Uterus (tissue), 4 donors: ENCODE measurements around the gene CD68. TPM values are rescaled to one million over a fixed set of nuclear protein-coding genes. Genes with fewer than 3 reads are reported as not detected.

Experiments
- DNase-seq, 2 donors: peaks; one replicate each; pipeline ENCODE4 v3.0.0-alpha.2; 2019 to 2020
- H3K27ac ChIP-seq, 2 donors: fragments of 200-600 bp; sonication (generic); 1 replicate in 1 of 2; 2 replicates in 1 of 2; pipeline ENCODE4 v1.5.1; 2016 to 2018
- H3K27me3 ChIP-seq, 2 donors: fragments of 200-600 bp; sonication (generic); one replicate each; pipeline ENCODE4 v1.5.1; 2018 to 2019; ENCODE audit warnings: control low read depth in 1 of 2
- H3K36me3 ChIP-seq, 2 donors: fragments of 200-600 bp; sonication (generic); one replicate each; pipeline ENCODE4 v1.5.1; 2019; ENCODE audit warnings: control low read depth in 1 of 2
- H3K4me1 ChIP-seq, 2 donors: fragments of 200-600 bp; sonication (generic); one replicate each; pipeline ENCODE4 v1.5.1; 2018 to 2019; ENCODE audit warnings: control low read depth in 1 of 2
- H3K4me3 ChIP-seq, 2 donors: fragments of 200-600 bp; sonication (generic); 1 replicate in 1 of 2; 2 replicates in 1 of 2; pipeline ENCODE4 v1.5.1; 2018 to 2019; ENCODE audit warnings: mild to moderate bottlenecking in 1 of 2
- H3K9me3 ChIP-seq, 2 donors: fragments of 200-600 bp; sonication (generic); one replicate each; pipeline ENCODE4 v1.5.1; 2019; ENCODE audit warnings: control low read depth in 1 of 2
- CTCF ChIP-seq, 4 experiments: fragments of 200-600 bp in 2 of 4; fragments of 450-650 bp in 2 of 4; sonication (generic) in 2 of 4; IDR thresholded peaks; one replicate each; pipeline ENCODE4 v1.5.1; 2016 to 2019; ENCODE audit warnings: antibody characterized with exemption in 4 of 4, mild to moderate bottlenecking in 2 of 4, moderate library complexity in 1 of 4
- POLR2A ChIP-seq, 2 donors: fragments of 450-650 bp; IDR thresholded peaks; one replicate each; pipeline ENCODE4 v1.6.1; 2016; ENCODE audit warnings: antibody characterized with exemption in 2 of 2, mild to moderate bottlenecking in 1 of 2, moderate library complexity in 1 of 2
- intact Hi-C: fragments of 100-400 bp; cut with DNase I; formaldehyde crosslinking; loops from one replicate; pipeline ENCODE4 v1.15.1; 2023; ENCODE audit warnings: low total_unique reads
- total RNA-seq, 4 donors: library from RNA; depleted of rRNA in 3 of 4; stranded (reverse); fragments of >200 nt in 3 of 4; gene quantifications; one replicate each; pipeline versions ENCODE4 v1.1.0 to v1.2.4, GENCODE V29; 2014 to 2023
- donor health status: DM: yes; HTN: yes; CAD: no.

CD68 gene
- total RNA-seq, 4 donors from 2014 or later: 4.4 to 15.9 (median 7.5) TPM

GRCh38 chr17:7550344-7550743, 29.1 kb upstream of the CD68 start:
- DNase-seq: no peak
- TF ChIP-seq POLR2A (IDR thresholded peaks at IDR 0.05): no peak
- no peak for TF ChIP-seq CTCF (IDR thresholded peaks at IDR 0.05)
- peaks cover 0 to 5% of the 10 kb centered on the region in 2 donors for H3K4me1 ChIP-seq
- H3K27me3 ChIP-seq: no peaks in the 10 kb centered on the region
- intact Hi-C loops: no loop called here
- no peaks in the 10 kb centered on the region for H3K9me3 ChIP-seq
- no peaks in the 10 kb centered on the region for H3K36me3 ChIP-seq
- no peak overlapping the region for H3K4me3 ChIP-seq
- peak overlapping the region; percentile 89 to 95 for H3K27ac ChIP-seq

- H3K4me3 ChIP-seq: no peak overlapping the region
- intact Hi-C loops: no loop called here
- H3K9me3 ChIP-seq: no peaks in the 10 kb centered on the region
- H3K36me3 ChIP-seq: no peaks in the 10 kb centered on the region
- H3K27ac ChIP-seq: no peak overlapping the region
- DNase-seq: no peak
- no peaks in the 10 kb centered on the region for H3K27me3 ChIP-seq
- peaks cover 0 to 5% of the 10 kb centered on the region in 2 donors for H3K4me1 ChIP-seq
- TF ChIP-seq CTCF (IDR thresholded peaks at IDR 0.05) (no peak), POLR2A (IDR thresholded peaks at IDR 0.05) (no peak)
Measured at GRCh38 chr17:7551396-7551795, 28.0 kb upstream of the CD68 start.

GRCh38 chr17:7552621-7553051, 26.8 kb upstream of the CD68 start:
- intact Hi-C loops: no loop called here
- no peaks in the 10 kb centered on the region for H3K36me3 ChIP-seq
- no peak overlapping the region for H3K27ac ChIP-seq
- no peaks in the 10 kb centered on the region for H3K27me3 ChIP-seq
- H3K4me1 ChIP-seq: peaks cover 7 to 14% of the 10 kb centered on the region in 2 donors
- H3K9me3 ChIP-seq: no peaks in the 10 kb centered on the region
- H3K4me3 ChIP-seq: no peak overlapping the region
- TF ChIP-seq POLR2A (IDR thresholded peaks at IDR 0.05) (no peak), CTCF (IDR thresholded peaks at IDR 0.05) (no peak)
- DNase-seq: no peak

GRCh38 chr17:7553356-7553755, 26.1 kb upstream of the CD68 start:
- TF ChIP-seq POLR2A (IDR thresholded peaks at IDR 0.05) (no peak), CTCF (IDR thresholded peaks at IDR 0.05) (no peak)
- Histone ChIP-seq H3K4me1 (peaks cover 9 to 19% of the 10 kb centered on the region in 2 donors), H3K27ac (no peak overlapping the region), H3K4me3 (no peak overlapping the region), H3K36me3 (no peaks in the 10 kb centered on the region), H3K27me3 (no peaks in the 10 kb centered on the region), H3K9me3 (no peaks in the 10 kb centered on the region)
- DNase-seq: no peak
- intact Hi-C loops: no loop called here

GRCh38 chr17:7555320-7555948, 24.0 kb upstream of the CD68 start:
- H3K4me1 ChIP-seq: peaks cover 20 to 33% of the 10 kb centered on the region in 2 donors
- no peaks in the 10 kb centered on the region for H3K27me3 ChIP-seq
- intact Hi-C loops: no loop called here
- DNase-seq: no peak
- H3K36me3 ChIP-seq: no peaks in the 10 kb centered on the region
- H3K27ac ChIP-seq: no peak overlapping the region
- no peak overlapping the region for H3K4me3 ChIP-seq
- H3K9me3 ChIP-seq: no peaks in the 10 kb centered on the region
- no peak for TF ChIP-seq CTCF (IDR thresholded peaks at IDR 0.05)
- no peak for TF ChIP-seq POLR2A (IDR thresholded peaks at IDR 0.05)
